Adrenal gland (tissue), 12 donors: Measurements from ENCODE around the gene EID2B. TPM values are rescaled to one million over a fixed set of nuclear protein-coding genes. Genes with fewer than 3 reads are reported as not detected.

Experiments
- DNase-seq, 7 donors: peaks; one replicate each; pipeline ENCODE4 v3.0.0-alpha.2; 2019 to 2020
- H3K27ac ChIP-seq, 5 donors: fragments of 200-600 bp; sonication (generic) in 4 of 5; 1 replicate in 3 of 5; 2 replicates in 2 of 5; pipeline versions ENCODE4 v1.5.1 to v1.8.0; 2016 to 2020; ENCODE audit warnings: mild to moderate bottlenecking in 1 of 5
- H3K27me3 ChIP-seq: fragments of 200-600 bp; 2 replicates; pipeline ENCODE4 v1.8.0; 2021
- H3K36me3 ChIP-seq, 2 donors: fragments of 200-600 bp; replicated peaks in 1 of 2; 1 replicate in 1 of 2; 2 replicates in 1 of 2; pipeline versions ENCODE4 v1.5.1 to v1.8.0; 2018 to 2022
- H3K4me1 ChIP-seq, 2 donors: fragments of 200-600 bp; replicated peaks in 1 of 2; 1 replicate in 1 of 2; 2 replicates in 1 of 2; pipeline versions ENCODE4 v1.5.1 to v1.8.0; 2018 to 2021
- H3K4me3 ChIP-seq, 4 donors: fragments of 200-600 bp; sonication (generic) in 3 of 4; one replicate each; pipeline ENCODE4 v1.5.1; 2016 to 2018
- H3K9me3 ChIP-seq, 3 donors: fragments of 200-600 bp; sonication (generic) in 1 of 3; replicated peaks in 1 of 3; 1 replicate in 2 of 3; 2 replicates in 1 of 3; pipeline versions ENCODE4 v1.5.1 to v1.8.0; 2016 to 2021
- POLR2A ChIP-seq, 2 donors: fragments of 450-650 bp; IDR thresholded peaks; one replicate each; pipeline ENCODE4 v1.6.1; 2017; ENCODE audit warnings: antibody characterized with exemption in 2 of 2, mild to moderate bottlenecking in 2 of 2, moderate library complexity in 1 of 2
- WGBS, 4 donors: extraction: QIAGEN DNeasy Blood & Tissue Kit in 2 of 4; methylation state at CpG; one replicate each; pipeline versions ENCODE4 v1.1.5 to v1.1.7; 2013 to 2017; 5-methylcytosine and 5-hydroxymethylcytosine counted together
- intact Hi-C, 2 donors: fragments of 100-400 bp; cut with DNase I; formaldehyde crosslinking; loops; one replicate each; pipeline versions ENCODE4 v1.14.1 to v1.15.0; 2022 to 2023
- polyA plus RNA-seq, 3 donors: library from polyadenylated mRNA; stranded (reverse); fragments of 200-250 nt in 2 of 3; fragments of 350-450 nt in 1 of 3; fragmentation: Illumina TruSeq in 1 of 3; extraction: RNeasy Lipid Tissue Mini Kit (QIAGEN cat#74804) in 1 of 3; gene quantifications; one replicate each; pipeline ENCODE4 v1.2.3, GENCODE V29; 2013 to 2014
- total RNA-seq, 9 donors: library from RNA; depleted of rRNA in 4 of 9; stranded (reverse); fragments of >200 nt in 4 of 9; fragments of 120-200 nt in 1 of 9; fragmentation: NEBNext Ultra II Directional in 1 of 9; extraction: Animal tissue kit (Norgen Biotek cat#: 25700) in 1 of 9; gene quantifications; one replicate each; pipeline versions ENCODE4 v1.1.0 to v1.2.4, GENCODE V29; 2013 to 2023
- TF ChIP-seq, protein P1 (sequence below), 6 experiments: fragments of 450-650 bp in 4 of 6; fragments of 200-600 bp in 2 of 6; sonication (generic) in 1 of 6; IDR thresholded peaks; 1 replicate in 5 of 6; 2 replicates in 1 of 6; pipeline versions ENCODE4 v1.5.1 to v1.8.0; 2016 to 2021; ENCODE audit warnings: antibody characterized with exemption in 6 of 6, mild to moderate bottlenecking in 2 of 6, moderate library complexity in 1 of 6
- donor health status: healthy with polysubstance abuse.
- donor health status: Bipolar disorder and iron deficiency.
- donor health status: DM: yes; HTN: yes; CAD: no.
- donor health status: DM: no; HTN: no; CAD: no.
- donor health status: DM: no; HTN: no; CAD: no.
- donor health status: DM: yes; HTN: yes; CAD: no.

Gene EID2B
- total and polyA plus RNA-seq, 12 donors, result 1.6 to 6.7 (median 3.8) TPM

DNA sequence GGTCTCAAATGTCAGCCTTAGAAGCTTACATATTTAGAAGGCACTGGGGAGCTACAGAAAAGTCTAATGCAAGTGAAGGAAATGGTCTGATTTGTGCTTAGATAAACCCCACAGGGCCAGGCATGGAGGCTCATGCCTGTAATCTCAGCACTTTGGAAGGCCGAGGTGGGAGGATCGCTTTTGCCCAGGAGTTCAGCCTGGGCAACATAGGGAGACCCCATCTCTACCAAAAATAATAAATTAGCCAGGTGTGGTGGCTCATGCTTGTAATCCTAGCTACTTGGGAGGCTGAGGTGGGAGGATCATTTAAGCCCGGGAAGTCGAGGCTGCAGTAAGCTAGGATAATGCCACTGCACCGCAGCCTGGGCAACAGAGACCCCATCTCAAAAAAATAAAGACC is 36.6 kb downstream of the EID2B start:
- Histone ChIP-seq H3K27me3 (peaks cover 28% of the 10 kb centered on the region), H3K36me3 (peaks cover 0 to 4% of the 10 kb centered on the region in 2 donors), H3K9me3 (no peaks in the 10 kb centered on the region), H3K27ac (no peak overlapping the region), H3K4me3 (no peak overlapping the region), H3K4me1 (peaks cover 0 to 11% of the 10 kb centered on the region in 2 donors)
- no peak for DNase-seq
- no peak for TF ChIP-seq POLR2A (IDR thresholded peaks at IDR 0.05)
- TF ChIP-seq, protein P1, sequence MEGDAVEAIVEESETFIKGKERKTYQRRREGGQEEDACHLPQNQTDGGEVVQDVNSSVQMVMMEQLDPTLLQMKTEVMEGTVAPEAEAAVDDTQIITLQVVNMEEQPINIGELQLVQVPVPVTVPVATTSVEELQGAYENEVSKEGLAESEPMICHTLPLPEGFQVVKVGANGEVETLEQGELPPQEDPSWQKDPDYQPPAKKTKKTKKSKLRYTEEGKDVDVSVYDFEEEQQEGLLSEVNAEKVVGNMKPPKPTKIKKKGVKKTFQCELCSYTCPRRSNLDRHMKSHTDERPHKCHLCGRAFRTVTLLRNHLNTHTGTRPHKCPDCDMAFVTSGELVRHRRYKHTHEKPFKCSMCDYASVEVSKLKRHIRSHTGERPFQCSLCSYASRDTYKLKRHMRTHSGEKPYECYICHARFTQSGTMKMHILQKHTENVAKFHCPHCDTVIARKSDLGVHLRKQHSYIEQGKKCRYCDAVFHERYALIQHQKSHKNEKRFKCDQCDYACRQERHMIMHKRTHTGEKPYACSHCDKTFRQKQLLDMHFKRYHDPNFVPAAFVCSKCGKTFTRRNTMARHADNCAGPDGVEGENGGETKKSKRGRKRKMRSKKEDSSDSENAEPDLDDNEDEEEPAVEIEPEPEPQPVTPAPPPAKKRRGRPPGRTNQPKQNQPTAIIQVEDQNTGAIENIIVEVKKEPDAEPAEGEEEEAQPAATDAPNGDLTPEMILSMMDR (IDR thresholded peaks at IDR 0.05), result no peak
- 67 to 75% (median 72%) methylated on average over 3 to 5 of the region's 5 CpGs for WGBS, 4 donors
- intact Hi-C loops, result no loop called here

DNA sequence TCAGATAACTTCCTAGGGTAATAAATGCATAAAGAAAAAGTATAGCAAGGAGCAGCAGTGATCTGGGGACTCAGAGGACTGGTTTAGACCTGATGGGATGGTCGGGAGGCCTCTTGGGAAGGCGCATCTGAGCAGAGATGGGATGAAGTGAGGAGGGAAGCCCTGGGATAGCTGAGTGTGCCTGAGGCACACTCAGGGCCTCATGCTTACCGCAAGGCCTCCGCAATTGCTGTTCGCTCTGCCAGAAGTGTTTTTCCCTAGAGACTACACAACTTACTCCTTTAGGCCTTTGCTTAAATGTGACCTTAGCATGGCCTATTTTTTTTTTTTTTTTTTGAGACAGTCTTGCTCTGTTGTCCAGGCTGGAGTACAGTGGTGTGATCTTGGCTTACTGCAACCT is 38.0 kb downstream of the EID2B start:
- no peak for DNase-seq
- Histone ChIP-seq H3K36me3 (peaks cover 0 to 18% of the 10 kb centered on the region in 2 donors), H3K27ac (no peak overlapping the region), H3K4me1 (peaks cover 0 to 11% of the 10 kb centered on the region in 2 donors), H3K4me3 (no peak overlapping the region), H3K27me3 (peaks cover 24% of the 10 kb centered on the region), H3K9me3 (no peaks in the 10 kb centered on the region)
- intact Hi-C loops, result no loop called here
- WGBS, 4 donors, result 84 to 92% (median 86%) methylated on average over 5 of the region's 5 CpGs
- TF ChIP-seq POLR2A (IDR thresholded peaks at IDR 0.05), result no peak
- TF ChIP-seq, protein P1 (IDR thresholded peaks at IDR 0.05), result no peak

GRCh38 chr19:39492788-39493187 is 39.9 kb downstream of the EID2B start:
- no peaks in the 10 kb centered on the region for H3K9me3 ChIP-seq
- intact Hi-C loops, result no loop called here
- H3K27me3 ChIP-seq, result peaks cover 5% of the 10 kb centered on the region
- H3K27ac ChIP-seq, result no peak overlapping the region
- TF ChIP-seq POLR2A (IDR thresholded peaks at IDR 0.05), result no peak
- TF ChIP-seq, protein P1 (IDR thresholded peaks at IDR 0.05), result no peak
- no peak for DNase-seq
- no peak overlapping the region for H3K4me3 ChIP-seq
- H3K4me1 ChIP-seq, result peaks cover 0 to 4% of the 10 kb centered on the region in 2 donors
- WGBS, 4 donors, result 77 to 93% (median 88%) methylated on average over 2 to 3 of the region's 3 CpGs
- peaks cover 0 to 36% of the 10 kb centered on the region in 2 donors for H3K36me3 ChIP-seq

DNA sequence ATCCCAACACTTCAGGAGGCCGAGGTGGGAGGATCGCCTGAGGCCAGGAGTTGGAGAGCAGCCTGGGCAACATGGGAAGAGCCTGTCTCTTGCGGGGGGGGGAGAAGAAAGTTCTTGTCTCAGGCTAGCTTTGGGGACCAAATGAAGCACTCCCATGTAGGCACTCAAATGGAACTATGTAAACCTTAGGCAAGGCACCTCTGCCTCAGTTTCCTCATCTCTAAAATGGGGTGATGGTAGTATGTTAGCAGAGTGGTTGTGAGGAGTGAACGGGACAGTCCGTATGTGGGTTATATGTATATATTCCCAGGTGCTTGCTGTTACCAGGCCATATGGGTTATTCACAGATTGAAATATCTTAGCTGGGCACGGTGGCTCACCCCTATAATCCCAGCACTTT is 40.4 kb downstream of the EID2B start:
- no peak for TF ChIP-seq POLR2A (IDR thresholded peaks at IDR 0.05)
- TF ChIP-seq, protein P1 (IDR thresholded peaks at IDR 0.05), result no peak
- Histone ChIP-seq H3K4me1 (no peaks in the 10 kb centered on the region), H3K9me3 (no peaks in the 10 kb centered on the region), H3K27ac (no peak overlapping the region), H3K4me3 (no peak overlapping the region), H3K36me3 (peaks cover 0 to 40% of the 10 kb centered on the region in 2 donors), H3K27me3 (peaks cover under 1% of the 10 kb centered on the region)
- 92 to 98% (median 96%) methylated on average over 6 of the region's 6 CpGs for WGBS, 4 donors
- intact Hi-C loops, result no loop called here
- no peak for DNase-seq
